Adipocyte (in vitro differentiated cells): ENCODE results near the gene TSR3.

ENCODE experiments used
- DNase-seq: peaks from one replicate; pipeline ENCODE4 v3.0.0-alpha.2; 2015; ENCODE audit warnings: low read depth
- H3K27me3 ChIP-seq: replicated peaks from 2 replicates; pipeline ENCODE4 v1.7.0; 2013; ENCODE audit warnings: mild to moderate bottlenecking, low read length, moderate library complexity; ENCODE audit not compliant: control insufficient read depth, insufficient read depth
- H3K36me3 ChIP-seq: 2 replicates; pipeline ENCODE4 v1.7.0; 2013; ENCODE audit warnings: low read length, mild to moderate bottlenecking, moderate library complexity; ENCODE audit not compliant: control insufficient read depth, insufficient read depth, severe bottlenecking
- H3K4me1 ChIP-seq: 2 replicates; pipeline ENCODE4 v1.7.0; 2013; ENCODE audit warnings: mild to moderate bottlenecking, low read length, moderate library complexity; ENCODE audit not compliant: control insufficient read depth, insufficient read depth
- H3K4me3 ChIP-seq: 2 replicates; pipeline ENCODE4 v1.7.0; 2013; ENCODE audit warnings: mild to moderate bottlenecking, low read length, moderate library complexity
- H3K9ac ChIP-seq: 2 replicates; pipeline ENCODE4 v1.7.0; 2013; ENCODE audit warnings: mild to moderate bottlenecking, low read length, moderate library complexity
- H3K9me3 ChIP-seq: 2 replicates; pipeline ENCODE4 v1.7.0; 2013; ENCODE audit warnings: mild to moderate bottlenecking, low read length, moderate library complexity; ENCODE audit not compliant: control insufficient read depth

TSR3 gene

DNA sequence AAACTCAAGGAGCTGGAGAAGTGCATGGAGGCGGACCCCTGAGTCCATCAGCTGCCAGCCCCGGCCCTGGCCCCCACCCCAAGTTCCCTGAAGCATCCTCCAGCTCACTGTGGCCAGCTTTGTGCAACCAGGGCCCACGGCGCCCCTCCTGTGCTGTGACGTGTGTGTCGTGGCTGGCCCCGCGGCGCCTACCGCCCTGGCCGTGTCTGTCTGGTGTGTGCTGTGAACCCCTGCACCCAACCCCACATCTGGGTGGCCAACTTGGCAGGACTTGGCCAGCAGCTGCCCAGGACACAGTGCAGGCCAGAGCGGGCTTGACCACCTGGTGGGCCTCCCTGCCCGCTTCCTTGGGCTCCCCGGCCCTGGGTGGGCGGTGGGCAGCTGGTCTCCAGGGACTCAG lies 3.2 kb downstream of the TSR3 start:
- H3K4me3 ChIP-seq: no peak overlapping the region
- H3K27me3 ChIP-seq: peaks cover 3% of the 10 kb centered on the region
- H3K36me3 ChIP-seq: peaks cover 13% of the 10 kb centered on the region
- no peaks in the 10 kb centered on the region for H3K9me3 ChIP-seq
- H3K4me1 ChIP-seq: peaks cover 19% of the 10 kb centered on the region
- H3K9ac ChIP-seq: no peak overlapping the region
- no peak for DNase-seq

DNA sequence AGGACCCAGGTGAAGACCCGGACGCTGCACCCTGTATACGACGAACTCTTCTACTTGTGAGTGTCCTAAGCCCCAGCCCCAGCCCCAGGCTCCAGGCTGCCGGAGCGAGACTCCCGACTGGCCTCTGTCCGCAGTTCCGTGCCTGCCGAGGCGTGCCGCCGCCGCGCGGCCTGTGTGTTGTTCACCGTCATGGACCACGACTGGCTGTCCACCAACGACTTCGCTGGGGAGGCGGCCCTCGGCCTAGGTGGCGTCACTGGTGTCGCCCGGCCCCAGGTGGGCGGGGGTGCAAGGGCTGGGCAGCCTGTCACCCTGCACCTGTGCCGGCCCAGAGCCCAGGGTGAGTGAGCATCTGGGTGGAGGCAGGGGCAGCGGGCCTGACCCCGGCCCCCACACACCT lies 3.7 kb downstream of the TSR3 start:
- Histone ChIP-seq H3K9ac (no peak overlapping the region), H3K4me3 (no peak overlapping the region), H3K27me3 (peaks cover 3% of the 10 kb centered on the region), H3K4me1 (peaks cover 17% of the 10 kb centered on the region), H3K9me3 (no peaks in the 10 kb centered on the region), H3K36me3 (peaks cover 13% of the 10 kb centered on the region)
- DNase-seq: no peak

DNA sequence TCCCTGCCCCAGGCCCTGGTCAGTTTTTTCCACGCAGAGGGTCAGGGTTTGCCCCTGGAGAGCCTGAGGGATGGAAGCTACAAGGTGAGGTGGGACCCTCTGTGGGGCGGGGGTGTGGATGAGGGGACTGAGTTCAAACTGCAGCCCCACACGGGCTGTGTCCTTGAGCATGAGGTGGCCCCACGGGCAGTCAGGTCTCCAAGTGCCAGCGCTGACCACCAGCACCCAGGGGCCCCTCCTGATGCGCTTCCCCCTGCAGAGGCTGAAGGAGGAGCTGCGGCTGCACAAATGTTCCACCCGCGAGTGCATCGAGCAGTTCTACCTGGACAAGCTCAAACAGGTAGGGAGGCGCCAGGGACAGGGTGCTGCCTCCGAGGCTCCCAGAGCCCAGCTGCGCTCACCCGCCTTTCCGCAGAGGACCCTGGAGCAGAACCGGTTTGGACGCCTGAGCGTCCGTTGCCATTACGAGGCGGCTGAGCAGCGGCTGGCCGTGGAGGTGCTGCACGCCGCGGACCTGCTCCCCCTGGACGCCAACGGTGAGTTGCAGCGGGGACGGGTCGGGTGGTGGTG lies 4.3 kb downstream of the TSR3 start:
- Histone ChIP-seq H3K36me3 (peaks cover 13% of the 10 kb centered on the region), H3K4me1 (peaks cover 11% of the 10 kb centered on the region), H3K9ac (no peak overlapping the region), H3K9me3 (no peaks in the 10 kb centered on the region), H3K4me3 (no peak overlapping the region), H3K27me3 (peaks cover 5% of the 10 kb centered on the region)
- DNase-seq: no peak

DNA sequence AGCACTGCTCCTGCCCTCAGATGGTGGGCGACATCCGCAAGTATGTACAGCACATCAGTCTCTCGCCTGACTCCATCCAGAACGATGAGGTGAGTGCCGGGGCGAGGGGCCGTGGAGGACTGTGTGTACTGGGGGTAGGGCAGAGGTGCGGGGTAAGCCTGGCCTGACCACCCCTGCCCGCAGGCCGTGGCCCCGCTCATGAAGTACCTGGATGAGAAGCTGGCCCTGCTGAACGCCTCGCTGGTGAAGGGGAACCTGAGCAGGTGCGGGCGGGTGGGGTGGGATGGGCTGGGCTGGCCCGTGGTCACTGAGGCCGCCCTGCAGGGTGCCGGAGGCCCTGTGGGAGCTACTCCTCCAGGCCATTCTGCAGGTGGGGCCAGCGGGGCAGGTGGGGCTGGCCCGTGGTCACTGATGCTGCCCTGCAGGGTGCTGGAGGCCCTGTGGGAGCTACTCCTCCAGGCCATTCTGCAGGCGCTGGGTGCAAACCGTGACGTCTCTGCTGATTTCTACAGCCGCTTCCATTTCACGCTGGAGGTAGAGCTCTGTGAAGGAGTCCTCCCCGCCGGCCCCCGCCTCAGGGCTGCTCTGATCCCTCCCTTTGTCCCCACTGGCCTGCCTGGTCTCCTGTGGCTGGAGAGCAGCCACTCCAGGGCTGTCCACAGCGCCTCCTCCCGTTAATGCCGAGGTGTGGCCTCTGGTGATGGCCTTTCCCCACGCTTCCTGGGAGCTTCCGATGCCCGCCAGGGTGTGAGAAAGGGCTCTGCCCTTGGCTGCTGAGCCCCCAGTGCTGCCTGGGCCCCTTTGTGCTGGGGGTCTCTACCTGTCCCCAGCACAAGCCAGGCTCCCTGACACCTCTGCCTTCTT lies 5.0 kb downstream of the TSR3 start:
- Histone ChIP-seq H3K4me1 (peaks cover 11% of the 10 kb centered on the region), H3K36me3 (peaks cover 13% of the 10 kb centered on the region), H3K27me3 (peaks cover 12% of the 10 kb centered on the region), H3K9ac (no peak overlapping the region), H3K4me3 (no peak overlapping the region), H3K9me3 (no peaks in the 10 kb centered on the region)
- DNase-seq: peak; percentile 19

DNA sequence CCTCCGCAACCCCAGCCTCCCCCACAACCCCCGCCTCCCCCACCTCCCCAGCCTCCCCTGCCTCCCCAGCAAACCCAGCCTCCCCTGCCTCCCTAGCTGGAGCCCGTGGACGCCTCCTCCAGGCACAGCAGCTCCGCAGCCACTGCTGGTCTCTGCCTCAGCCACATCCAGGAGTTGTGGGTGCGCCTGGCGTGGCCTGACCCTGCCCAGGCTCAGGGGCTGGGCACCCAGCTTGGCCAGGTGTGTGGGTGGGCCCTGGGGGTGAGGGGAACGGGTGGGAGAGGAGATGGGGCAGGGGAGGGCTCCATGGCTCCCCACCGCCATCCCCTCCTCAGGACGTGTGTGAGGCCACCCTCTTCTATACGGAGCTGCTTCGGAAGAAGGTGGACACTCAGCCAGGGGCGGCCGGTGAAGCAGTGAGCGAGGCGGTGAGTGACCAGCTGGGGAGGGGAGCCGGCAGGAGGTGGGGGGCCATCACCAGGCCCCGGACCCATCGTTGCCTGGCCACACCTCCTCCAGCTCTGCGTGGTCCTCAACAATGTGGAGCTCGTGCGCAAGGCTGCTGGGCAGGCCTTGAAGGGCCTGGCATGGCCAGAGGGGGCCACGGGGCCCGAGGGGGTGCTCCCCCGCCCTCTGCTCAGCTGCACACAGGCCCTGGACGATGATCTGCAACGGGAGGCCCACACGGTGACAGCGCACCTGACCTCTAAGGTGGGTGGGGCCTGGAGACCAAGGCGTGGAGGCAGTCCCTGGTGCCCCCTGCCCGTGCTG lies 5.8 kb downstream of the TSR3 start:
- no peak overlapping the region for H3K9ac ChIP-seq
- no peak overlapping the region for H3K4me3 ChIP-seq
- H3K9me3 ChIP-seq: no peaks in the 10 kb centered on the region
- DNase-seq: no peak
- peaks cover 12% of the 10 kb centered on the region for H3K27me3 ChIP-seq
- peaks cover 7% of the 10 kb centered on the region for H3K4me1 ChIP-seq
- peaks cover 13% of the 10 kb centered on the region for H3K36me3 ChIP-seq

DNA sequence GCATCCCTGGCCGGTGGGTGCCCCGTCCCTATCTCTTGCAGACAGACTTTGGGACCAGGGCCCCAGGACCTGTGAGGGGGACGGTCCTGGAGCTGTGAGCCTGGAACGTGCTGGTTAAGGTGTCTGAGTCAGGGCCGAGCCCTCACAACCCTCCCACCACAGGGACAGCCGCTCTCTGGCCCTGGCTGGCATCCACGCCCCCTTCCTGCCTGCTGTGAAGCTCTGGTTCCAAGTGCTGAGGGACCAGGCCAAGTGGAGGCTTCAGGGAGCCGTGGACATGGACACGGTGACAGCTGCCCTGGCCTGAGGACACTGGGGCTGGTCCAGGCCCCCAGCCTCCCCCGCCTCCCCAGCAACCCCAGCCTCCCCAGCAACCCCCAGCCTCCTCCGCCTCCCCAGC lies 6.6 kb downstream of the TSR3 start:
- no peak for DNase-seq
- Histone ChIP-seq H3K4me1 (no peaks in the 10 kb centered on the region), H3K9me3 (no peaks in the 10 kb centered on the region), H3K27me3 (peaks cover 12% of the 10 kb centered on the region), H3K36me3 (peaks cover 13% of the 10 kb centered on the region), H3K9ac (no peak overlapping the region), H3K4me3 (no peak overlapping the region)

DNA sequence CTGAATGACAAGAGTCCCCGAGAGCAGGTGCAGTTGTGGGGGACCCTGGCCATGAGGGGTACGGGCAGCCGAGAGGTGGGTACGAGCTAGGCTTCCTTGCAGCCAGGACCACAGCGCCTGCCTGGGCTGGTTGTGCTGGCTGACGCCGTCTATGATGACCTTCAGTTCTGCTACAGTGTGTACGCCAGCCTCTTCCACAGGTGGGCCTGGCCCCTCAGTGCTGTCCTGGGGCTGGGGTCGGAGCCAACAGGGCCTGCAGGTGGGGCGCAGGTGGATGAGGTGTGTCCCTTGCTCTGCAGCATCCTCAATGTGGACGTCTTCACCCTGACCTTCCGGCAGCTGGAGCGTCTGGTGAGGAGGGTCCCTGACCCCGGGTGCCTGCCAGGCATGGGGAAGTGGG lies 7.2 kb downstream of the TSR3 start:
- H3K4me3 ChIP-seq: no peak overlapping the region
- no peaks in the 10 kb centered on the region for H3K4me1 ChIP-seq
- DNase-seq: no peak
- no peak overlapping the region for H3K9ac ChIP-seq
- no peaks in the 10 kb centered on the region for H3K9me3 ChIP-seq
- peaks cover 12% of the 10 kb centered on the region for H3K27me3 ChIP-seq
- H3K36me3 ChIP-seq: peaks cover 10% of the 10 kb centered on the region

DNA sequence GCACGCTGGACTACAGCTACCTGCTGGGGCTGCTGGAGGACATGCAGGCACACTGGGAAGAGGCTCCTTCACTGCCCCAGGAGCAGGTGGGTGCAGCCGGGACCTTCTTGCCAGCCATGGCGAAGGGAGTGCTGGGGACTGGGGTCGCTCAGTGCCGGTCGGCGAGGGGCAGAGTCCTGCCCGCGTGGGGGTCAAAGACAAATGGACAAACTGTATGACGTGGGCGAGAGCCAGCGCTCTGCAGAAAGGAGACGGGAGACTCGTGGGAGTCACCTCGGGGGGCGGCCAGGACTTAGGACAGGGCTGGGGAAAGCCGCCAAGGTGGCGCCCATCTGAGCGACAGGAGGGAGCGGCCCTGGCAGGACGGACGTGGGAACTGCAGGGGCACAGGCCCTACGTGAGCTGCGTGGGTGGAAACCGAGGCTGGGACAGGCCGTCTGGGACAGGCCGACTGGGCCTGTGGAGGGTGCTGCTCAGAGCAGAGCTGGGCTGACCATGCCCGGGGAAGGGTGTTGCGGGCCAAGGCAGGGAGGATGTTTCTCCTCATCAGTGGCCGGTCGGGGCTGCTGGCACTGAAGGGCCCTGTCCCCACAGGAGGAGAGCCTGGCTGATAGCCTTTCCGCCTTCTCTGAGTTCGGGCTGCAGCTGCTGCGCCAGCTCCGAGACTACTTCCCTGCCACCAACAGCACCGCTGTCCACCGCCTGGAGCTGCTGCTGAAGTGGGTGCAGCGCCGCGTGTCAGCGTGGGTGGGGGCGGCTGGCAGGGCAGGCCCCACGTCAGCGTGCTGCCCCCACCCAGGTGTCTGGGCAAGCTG lies 8.0 kb downstream of the TSR3 start:
- Histone ChIP-seq H3K9ac (no peak overlapping the region), H3K4me1 (no peaks in the 10 kb centered on the region), H3K36me3 (peaks cover 2% of the 10 kb centered on the region), H3K9me3 (no peaks in the 10 kb centered on the region), H3K4me3 (no peak overlapping the region), H3K27me3 (peaks cover 12% of the 10 kb centered on the region)
- DNase-seq: no peak

DNA sequence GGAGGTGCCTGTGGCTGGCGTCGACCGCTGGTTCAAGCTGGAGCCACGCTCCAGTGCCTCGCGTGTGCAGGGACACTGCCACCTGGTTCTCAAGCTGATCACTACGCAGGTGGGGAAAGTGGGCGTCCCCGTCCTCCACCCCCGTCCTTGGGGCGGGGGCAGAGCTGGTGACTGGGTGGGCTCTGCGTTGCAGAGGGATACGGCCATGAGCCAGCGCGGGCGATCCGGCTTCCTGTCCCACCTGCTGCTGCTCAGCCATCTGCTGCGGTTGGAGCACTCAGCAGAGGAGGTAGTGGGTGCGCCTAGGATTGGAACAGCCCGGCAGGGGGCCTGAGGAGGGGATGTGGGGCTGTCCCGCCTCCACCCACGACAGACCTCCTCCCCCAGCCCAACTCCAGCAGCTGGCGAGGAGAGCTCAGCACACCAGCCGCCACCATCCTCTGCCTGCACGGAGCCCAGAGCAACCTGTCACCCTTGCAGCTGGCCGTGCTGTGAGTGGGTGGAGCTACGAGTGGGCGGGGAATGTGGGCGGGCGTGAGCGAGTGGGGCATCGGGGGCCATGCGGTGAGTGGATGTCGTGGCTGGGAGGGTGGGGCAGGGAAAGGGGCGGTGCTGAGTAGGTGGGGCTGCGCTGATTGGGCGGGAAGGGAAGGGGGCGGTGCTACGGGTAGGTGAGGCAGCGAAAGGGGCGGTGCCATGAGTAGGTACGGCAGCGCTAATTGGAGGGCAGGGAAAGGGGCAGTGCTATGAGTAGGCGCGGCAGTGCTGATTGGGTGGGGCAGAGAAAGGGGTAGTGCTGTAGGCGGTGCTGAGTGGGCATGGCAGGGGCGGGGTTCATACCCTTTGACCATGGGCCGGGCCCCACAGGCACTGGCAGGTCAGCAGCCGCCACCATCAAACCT lies 8.9 kb downstream of the TSR3 start:
- H3K4me1 ChIP-seq: no peaks in the 10 kb centered on the region
- peak; percentile 56 for DNase-seq
- peaks cover 12% of the 10 kb centered on the region for H3K27me3 ChIP-seq
- no peaks in the 10 kb centered on the region for H3K9me3 ChIP-seq
- H3K36me3 ChIP-seq: no peaks in the 10 kb centered on the region
- H3K9ac ChIP-seq: no peak overlapping the region
- H3K4me3 ChIP-seq: no peak overlapping the region
